ENCODE data around the gene MUC22.
"Not testable (repeated sequence)": the region's sequence is repeated elsewhere in the genome, so short reads cannot be mapped to it uniquely, and the experiment has no call there.

Gene MUC22

DNA sequence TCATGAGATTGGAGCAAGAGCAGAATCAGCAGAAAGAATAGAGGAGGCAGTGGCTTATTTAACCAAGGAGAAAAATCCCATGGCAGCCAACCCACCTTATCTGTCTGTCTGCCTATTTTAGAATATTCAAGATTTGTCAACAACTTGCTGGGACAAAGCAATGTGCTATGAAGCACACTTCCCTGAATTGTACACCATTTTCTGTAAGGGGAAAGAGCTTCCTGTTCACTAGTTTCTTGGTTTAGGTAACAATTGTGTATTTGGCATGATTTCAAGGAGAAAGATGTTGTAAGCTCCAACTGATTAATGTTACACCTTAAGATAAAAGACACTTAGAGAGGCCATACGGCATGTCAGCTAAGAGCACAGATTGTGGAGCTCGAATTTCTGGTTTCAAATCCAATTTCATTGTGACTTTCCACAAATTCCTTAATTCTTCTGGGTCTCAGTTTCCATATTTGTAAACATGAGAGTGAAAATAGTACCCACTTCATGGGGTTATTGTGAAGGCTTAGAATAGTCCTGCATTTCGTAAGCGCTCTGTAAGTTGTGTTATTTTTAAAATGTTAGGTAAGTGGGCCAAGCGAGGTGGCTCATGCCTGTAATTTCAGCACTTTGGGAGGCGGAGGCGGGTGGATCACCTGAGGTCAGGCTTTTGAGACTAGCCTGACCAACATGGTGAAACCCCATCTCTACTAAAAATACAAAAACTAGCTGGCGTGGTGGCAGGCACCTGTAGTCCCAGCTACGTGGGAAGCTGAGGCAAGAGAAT is 4.8 kb upstream of the MUC22 start:
- no peak overlapping the region for H3K27ac Mint-ChIP-seq
- no peaks in the 10 kb centered on the region for H3K9me3 Mint-ChIP-seq
- DNase-seq (ENCODE audit: low spot score in 2 of 2) (no peak), ATAC-seq (ENCODE audit: low read depth) (no peak)
- H3K36me3 Mint-ChIP-seq, result no peaks in the 10 kb centered on the region
- no peaks in the 10 kb centered on the region for H3K4me1 Mint-ChIP-seq
- H3K4me3 Mint-ChIP-seq, result no peak overlapping the region
- H3K27me3 Mint-ChIP-seq, result peaks cover 22% of the 10 kb centered on the region

DNA sequence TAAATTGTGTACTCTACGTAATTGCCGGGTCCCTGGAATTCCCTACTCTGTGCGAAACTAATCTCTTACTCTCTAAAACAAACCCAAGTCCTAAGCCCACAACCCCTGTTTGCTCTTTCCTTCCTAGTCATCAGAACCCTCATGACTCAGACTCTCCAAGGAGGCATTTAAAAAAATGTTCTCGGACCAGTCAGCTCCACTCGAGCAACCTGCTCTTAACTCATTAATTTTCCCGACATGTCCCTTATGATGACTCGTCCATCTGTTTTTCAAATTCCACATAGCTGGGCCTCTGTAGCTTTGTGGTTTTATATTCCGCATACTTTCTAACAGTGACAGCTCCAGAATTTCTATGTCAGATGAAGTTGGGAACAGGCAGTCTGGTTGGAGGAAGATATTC is 2.6 kb upstream of the MUC22 start:
- DNase-seq (ENCODE audit: low spot score in 2 of 2), result no peak
- Mint-ChIP-seq H3K27ac (no peak overlapping the region), H3K4me1 (no peaks in the 10 kb centered on the region), H3K9me3 (no peaks in the 10 kb centered on the region), H3K36me3 (no peaks in the 10 kb centered on the region), H3K27me3 (peaks cover 25% of the 10 kb centered on the region), H3K4me3 (no peak overlapping the region)
- no peak for ATAC-seq (ENCODE audit: low read depth)

DNA sequence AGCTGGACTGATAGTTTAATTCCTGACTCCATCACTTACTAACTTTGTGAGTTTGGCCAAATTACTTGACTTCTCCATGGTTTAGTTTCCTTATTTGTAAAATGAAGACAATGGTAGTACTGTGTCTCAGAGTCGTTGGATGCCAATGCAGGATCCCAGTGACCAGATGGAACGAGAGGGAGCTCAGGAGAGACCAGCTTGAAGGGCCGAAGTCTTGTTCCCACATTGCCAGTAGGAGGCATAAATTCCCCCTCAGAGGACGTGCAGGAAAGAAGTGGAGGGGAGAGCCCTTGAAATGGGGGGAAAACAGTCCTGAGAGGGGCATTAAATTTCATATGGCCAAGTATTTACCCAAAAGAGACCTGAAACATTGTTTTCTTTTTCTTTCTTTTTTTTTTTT is 2.1 kb upstream of the MUC22 start:
- Mint-ChIP-seq H3K4me1 (no peaks in the 10 kb centered on the region), H3K27ac (no peak overlapping the region), H3K27me3 (peaks cover 25% of the 10 kb centered on the region), H3K4me3 (no peak overlapping the region), H3K36me3 (no peaks in the 10 kb centered on the region), H3K9me3 (no peaks in the 10 kb centered on the region)
- no peak for ATAC-seq (ENCODE audit: low read depth)
- DNase-seq (ENCODE audit: low spot score in 2 of 2), result no peak

DNA sequence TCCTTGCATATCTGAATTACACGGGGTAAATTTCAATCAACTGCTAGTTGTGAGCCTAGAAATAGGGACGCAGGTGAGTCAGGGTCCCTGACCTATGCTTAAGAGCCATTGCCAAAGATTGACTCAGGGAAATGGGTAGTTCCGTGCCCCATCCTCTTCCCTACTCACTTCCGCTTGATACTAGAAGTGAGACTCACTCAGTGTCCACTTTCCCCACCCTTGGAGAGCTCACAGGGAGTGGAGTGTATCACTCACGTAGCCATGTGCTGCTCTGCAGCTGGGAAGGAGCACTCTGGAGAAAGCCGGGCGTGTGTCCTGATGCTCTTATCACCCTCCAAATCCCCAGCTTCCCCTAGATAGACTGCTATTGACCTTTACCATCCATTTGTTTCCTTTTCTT is 543 bp upstream of the MUC22 start:
- Mint-ChIP-seq H3K27me3 (peaks cover 30% of the 10 kb centered on the region), H3K4me1 (no peaks in the 10 kb centered on the region), H3K4me3 (no peak overlapping the region), H3K36me3 (no peaks in the 10 kb centered on the region), H3K9me3 (peaks cover 2% of the 10 kb centered on the region), H3K27ac (no peak overlapping the region)
- ATAC-seq (ENCODE audit: low read depth) (no peak), DNase-seq (ENCODE audit: low spot score in 2 of 2) (no peak)

DNA sequence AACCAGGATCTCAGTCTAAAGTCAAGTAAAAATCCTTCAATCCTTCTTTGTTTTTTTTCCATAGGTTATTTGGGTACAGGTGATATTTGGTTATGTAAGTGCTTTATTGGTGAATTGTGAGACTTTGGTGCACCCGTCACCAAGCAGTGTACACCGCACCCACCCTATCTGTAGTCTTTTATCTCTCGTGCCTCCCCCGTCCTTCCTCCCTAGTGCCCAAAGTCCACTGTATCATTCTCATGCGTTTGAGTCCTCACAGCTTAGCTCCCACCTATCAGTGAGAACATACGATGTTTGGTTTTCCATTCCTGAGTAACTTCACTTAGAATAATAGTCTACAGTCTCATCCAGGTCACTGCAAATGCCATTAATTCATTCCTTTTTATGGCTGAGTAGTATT is 879 bp downstream of the MUC22 start:
- DNase-seq (ENCODE audit: low spot score in 2 of 2), result no peak
- Mint-ChIP-seq H3K36me3 (no peaks in the 10 kb centered on the region), H3K27me3 (peaks cover 33% of the 10 kb centered on the region), H3K4me3 (no peak overlapping the region), H3K4me1 (no peaks in the 10 kb centered on the region), H3K27ac (no peak overlapping the region), H3K9me3 (peaks cover 3% of the 10 kb centered on the region)
- ATAC-seq (ENCODE audit: low read depth), result no peak

DNA sequence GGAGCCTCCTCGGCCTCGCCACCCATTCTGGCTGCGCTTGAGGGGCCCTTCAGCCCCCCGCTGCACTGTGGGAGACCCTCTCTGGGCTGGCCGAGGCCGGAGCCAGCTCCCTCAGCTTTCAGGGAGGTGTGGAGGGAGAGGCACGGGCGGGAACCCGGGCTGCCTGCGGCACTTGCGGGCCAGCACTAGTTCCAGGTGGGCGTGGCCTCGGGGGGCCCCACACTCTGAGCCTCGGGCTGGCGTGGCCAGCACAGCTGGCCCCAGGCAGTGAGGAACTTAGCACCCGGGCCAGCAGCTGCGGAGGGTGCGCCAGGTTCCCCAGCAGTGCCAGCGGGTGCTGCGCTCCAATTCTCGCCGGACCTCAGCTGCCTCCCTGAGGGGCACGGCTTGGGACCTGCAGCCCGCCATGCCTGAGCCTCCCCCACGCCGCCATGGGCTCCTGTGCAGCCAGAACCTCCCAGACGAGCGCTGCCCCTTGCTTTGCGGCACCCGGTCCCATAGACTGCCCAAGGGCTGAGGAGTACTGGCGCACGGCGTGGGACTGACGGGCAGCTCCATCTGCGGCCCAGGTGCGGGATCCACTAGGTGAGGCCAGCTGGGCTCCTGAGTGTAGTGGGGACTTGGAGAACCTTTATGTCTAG is 6.5 kb downstream of the MUC22 start:
- no peak overlapping the region for H3K4me3 Mint-ChIP-seq
- peaks cover 20% of the 10 kb centered on the region for H3K27me3 Mint-ChIP-seq
- H3K9me3 Mint-ChIP-seq, result peaks cover 3% of the 10 kb centered on the region
- peaks cover 2% of the 10 kb centered on the region for H3K4me1 Mint-ChIP-seq
- DNase-seq (ENCODE audit: low spot score in 2 of 2), result no peak
- no peak overlapping the region for H3K27ac Mint-ChIP-seq
- no peak for ATAC-seq (ENCODE audit: low read depth)
- no peaks in the 10 kb centered on the region for H3K36me3 Mint-ChIP-seq

DNA sequence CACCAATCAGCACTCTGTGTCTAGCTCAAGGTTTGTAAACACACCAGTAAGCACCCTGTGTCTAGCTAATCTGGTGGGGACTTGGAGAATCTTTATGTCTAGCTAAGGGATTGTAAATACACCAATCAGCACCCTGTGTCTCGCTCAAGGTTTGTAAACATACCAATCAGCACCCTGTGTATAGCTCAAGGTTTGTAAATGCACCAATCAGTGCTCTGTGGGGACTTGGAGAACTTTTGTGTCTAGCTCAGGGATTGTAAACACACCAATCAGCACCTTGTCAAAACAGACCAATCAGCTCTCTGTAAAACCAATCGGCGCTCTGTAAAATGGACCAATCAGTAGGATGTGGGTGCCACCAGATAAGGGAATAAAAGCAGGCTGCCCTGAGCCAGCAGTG is 7.2 kb downstream of the MUC22 start:
- peaks cover 16% of the 10 kb centered on the region for H3K27me3 Mint-ChIP-seq
- not testable (repeated sequence) for H3K27ac Mint-ChIP-seq; H3K4me3 Mint-ChIP-seq; H3K4me1 Mint-ChIP-seq; DNase-seq (ENCODE audit: low spot score in 2 of 2); ATAC-seq (ENCODE audit: low read depth); H3K36me3 Mint-ChIP-seq; H3K9me3 Mint-ChIP-seq

DNA sequence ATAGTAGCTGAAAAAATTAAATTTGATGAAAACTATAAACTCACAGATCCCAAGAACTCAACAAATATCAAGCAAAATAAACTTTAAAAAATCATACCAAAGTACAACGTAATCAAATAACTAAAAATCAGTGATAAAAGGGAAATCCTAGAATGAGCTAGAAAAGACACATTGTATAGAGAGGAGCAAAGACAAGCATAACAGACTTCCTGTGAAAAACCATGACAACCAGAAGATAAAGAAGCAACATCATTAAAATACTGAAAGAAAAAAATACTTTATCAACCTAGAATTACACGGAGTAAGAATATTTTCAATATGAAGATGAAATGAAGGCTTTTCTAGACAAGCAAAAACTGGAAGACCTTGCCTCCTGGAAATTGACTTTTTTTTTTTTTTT is 9.8 kb downstream of the MUC22 start:
- Mint-ChIP-seq H3K4me1 (peaks cover 2% of the 10 kb centered on the region), H3K4me3 (no peak overlapping the region), H3K9me3 (peaks cover 2% of the 10 kb centered on the region), H3K27me3 (peaks cover 9% of the 10 kb centered on the region), H3K36me3 (peaks cover 2% of the 10 kb centered on the region), H3K27ac (peak overlapping the region; percentile 56)
- peak; percentile 64 for ATAC-seq (ENCODE audit: low read depth)
- DNase-seq (ENCODE audit: low spot score in 2 of 2), result no peak

DNA sequence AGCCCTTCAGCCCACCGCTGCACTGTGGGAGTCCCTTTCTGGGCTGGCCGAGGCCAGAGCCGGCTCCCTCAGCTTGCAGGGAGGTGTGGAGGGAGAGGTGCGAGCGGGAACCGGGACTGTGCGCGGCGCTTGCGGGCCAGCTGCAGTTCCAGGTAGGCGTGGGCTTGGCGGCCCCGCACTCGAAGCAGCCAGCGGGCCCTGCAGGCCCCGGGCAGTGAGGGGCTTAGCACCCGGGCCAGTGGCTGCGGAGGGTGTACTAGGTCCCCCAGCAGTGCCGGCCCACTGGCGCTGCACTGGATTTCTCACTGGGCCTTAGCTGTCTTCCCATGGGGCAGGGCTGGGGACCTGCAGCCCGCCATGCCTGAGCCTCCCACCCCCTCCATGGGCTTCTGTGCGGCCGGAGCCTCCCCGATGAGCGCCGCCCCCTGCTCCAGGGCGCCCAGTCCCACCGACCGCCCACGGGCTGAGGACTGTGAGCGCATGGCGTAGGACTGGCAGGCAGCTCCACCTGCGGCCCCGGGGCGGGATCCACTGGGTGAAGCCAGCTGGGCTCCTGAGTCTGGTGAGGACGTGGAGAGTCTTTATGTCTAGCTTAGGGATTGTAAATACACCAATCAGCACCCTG is 10.5 kb downstream of the MUC22 start:
- not testable (repeated sequence) for DNase-seq (ENCODE audit: low spot score in 2 of 2); H3K4me3 Mint-ChIP-seq; H3K9me3 Mint-ChIP-seq; H3K4me1 Mint-ChIP-seq; ATAC-seq (ENCODE audit: low read depth); H3K27me3 Mint-ChIP-seq; H3K36me3 Mint-ChIP-seq; H3K27ac Mint-ChIP-seq

DNA sequence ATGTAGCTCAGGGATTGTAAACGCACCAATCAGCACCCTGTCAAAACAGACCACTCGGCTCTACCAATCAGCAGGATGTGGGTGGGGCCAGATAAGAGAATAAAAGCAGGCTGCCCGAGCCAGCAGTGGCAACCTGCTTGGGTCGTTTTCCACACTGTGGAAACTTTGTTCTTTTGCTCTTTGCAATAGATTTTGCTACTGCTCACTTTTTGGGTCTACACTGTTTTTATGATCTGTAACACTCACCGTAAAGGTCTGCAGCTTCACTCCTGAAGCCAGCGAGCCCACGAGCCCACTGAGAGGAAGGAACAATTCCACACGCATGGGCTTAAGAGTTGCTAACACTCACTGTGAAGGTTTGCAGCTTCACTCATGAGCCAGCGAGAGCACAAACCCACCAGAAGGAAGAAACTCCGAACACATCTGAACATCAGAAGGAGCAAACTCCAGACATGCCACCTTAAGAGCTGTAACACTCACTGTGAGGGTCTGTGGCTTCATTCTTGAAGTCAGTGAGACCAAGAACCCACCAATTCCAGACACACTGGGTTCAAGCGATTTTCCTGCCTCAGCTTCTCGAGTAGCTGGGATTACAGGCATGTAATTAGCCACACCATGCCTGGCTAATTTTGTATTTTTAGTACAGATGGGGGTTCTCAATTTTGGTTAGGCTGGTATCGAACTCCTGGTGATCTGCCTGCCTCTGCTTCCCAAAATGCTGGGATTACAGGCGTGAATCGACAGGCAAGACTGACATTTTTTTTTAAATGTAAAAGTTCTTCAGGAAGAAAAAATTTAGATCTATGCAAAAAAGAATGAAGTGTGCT is 11.6 kb downstream of the MUC22 start:
- not testable (repeated sequence) for H3K9me3 Mint-ChIP-seq; H3K4me3 Mint-ChIP-seq; H3K27me3 Mint-ChIP-seq; H3K4me1 Mint-ChIP-seq; ATAC-seq (ENCODE audit: low read depth); DNase-seq (ENCODE audit: low spot score in 2 of 2); H3K27ac Mint-ChIP-seq; H3K36me3 Mint-ChIP-seq

DNA sequence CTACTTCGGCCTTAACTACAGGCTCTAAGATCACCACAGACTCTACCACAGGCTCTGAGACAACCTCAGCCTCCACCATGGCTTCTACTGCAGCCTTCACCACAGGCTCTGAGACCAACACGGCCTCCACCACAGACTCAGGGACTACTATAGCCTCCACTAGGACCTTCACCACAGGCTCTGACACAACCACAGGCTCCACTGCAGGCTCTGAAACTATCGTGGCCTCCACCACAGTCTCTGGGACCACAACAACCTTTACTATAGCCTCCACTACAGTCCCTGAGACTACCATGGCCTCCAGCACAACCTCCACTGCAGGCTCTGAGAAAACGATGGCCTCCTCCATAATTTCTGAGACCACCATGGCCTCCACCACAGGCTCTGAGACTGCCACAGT is 15.3 kb downstream of the MUC22 start:
- Mint-ChIP-seq H3K9me3 (peaks cover 2% of the 10 kb centered on the region), H3K36me3 (peaks cover 2% of the 10 kb centered on the region), H3K27ac (no peak overlapping the region), H3K27me3 (peaks cover 6% of the 10 kb centered on the region), H3K4me3 (no peak overlapping the region), H3K4me1 (no peaks in the 10 kb centered on the region)
- no peak for DNase-seq (ENCODE audit: low spot score in 2 of 2)
- no peak for ATAC-seq (ENCODE audit: low read depth)

DNA sequence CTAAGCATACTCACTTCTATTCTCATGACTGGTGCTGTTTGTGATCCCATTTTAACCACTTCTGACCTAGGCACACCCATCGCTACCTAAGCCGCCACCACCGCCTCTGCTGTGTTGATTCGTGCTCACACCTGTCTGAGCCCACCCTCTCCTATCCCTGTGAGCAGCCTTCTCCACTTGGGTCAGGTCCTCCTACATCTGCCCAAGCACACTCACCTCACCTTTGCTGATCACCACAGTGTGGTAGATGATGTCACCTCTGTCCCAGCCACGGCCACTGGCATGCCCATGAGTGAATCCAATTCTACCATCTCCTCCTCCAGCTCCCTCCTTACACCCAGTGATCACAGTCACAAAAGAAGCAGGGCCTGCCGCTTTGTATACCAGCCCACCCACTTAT is 20.8 kb downstream of the MUC22 start:
- Mint-ChIP-seq H3K27me3 (peaks cover 26% of the 10 kb centered on the region), H3K27ac (no peak overlapping the region)
- ATAC-seq (ENCODE audit: low read depth), result no peak

DNA sequence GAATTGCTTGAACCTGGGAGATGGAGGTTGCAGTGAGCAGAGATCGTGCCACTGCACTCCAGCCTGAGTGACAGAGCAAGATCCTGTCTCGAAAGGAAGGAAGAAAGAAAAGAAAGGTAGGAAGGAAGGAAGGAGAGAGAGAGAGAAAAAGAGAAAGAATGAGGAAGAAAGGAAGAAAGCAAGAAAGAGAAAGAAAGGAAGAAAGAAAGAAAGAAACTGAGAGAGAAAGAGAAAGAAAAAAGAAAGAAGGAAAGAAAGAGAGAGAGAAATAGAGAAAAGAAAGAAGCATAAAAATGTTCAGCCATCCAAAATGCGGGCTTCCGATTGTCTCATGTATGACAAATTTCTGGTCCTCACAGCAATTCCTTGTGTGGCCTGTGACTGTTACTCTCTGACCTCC is 22.8 kb downstream of the MUC22 start:
- Mint-ChIP-seq H3K27me3 (peaks cover 32% of the 10 kb centered on the region), H3K27ac (no peak overlapping the region)

More for the DNA sequence above, 20.8 kb downstream of the MUC22 start:
- DNase-seq (ENCODE audit: low spot score in 2 of 2), result no peak
- no peaks in the 10 kb centered on the region for H3K4me1 Mint-ChIP-seq
- no peaks in the 10 kb centered on the region for H3K9me3 Mint-ChIP-seq
- H3K36me3 Mint-ChIP-seq, result peaks cover 2% of the 10 kb centered on the region
- no peak overlapping the region for H3K4me3 Mint-ChIP-seq

More for the DNA sequence above, 22.8 kb downstream of the MUC22 start:
- peaks cover 2% of the 10 kb centered on the region for H3K36me3 Mint-ChIP-seq
- H3K4me1 Mint-ChIP-seq, result no peaks in the 10 kb centered on the region
- DNase-seq (ENCODE audit: low spot score in 2 of 2) (no peak), ATAC-seq (ENCODE audit: low read depth) (no peak)
- no peaks in the 10 kb centered on the region for H3K9me3 Mint-ChIP-seq
- H3K4me3 Mint-ChIP-seq, result no peak overlapping the region
